ENCODE results near the gene CFAP206. TPM values are rescaled to one million over a fixed set of nuclear protein-coding genes. Genes with fewer than 3 reads are reported as not detected.

Gene CFAP206
- total and polyA plus RNA-seq, 2 experiments from 2014 or later = not detected

DNA sequence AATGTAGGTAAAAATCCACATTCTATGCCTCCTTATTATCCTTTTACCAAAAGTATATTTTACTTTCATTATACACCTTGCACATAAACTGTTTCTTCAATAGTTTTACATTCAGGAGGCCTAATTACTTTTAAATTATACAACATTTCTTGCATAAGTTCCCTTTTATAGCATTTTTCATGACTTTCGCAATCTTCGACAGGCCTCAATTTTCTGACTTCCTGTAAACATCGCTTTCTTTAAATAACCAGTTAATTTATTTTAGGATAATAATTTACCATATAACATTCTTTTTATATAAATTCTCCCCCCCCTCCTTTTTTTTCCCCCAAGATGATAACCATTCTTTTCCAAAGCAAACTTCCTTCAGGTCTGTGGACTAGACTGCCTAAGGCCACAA, 74.2 kb downstream of the CFAP206 start:
- H3K9me3 Mint-ChIP-seq = peaks cover 14% of the 10 kb centered on the region
- H3K27ac Mint-ChIP-seq = no peak overlapping the region
- Histone ChIP-seq H3K4me3 (no peak overlapping the region), H3K79me2 (replicated peaks; ENCODE audit: insufficient read depth) (no peaks in the 10 kb centered on the region), H3K27ac (ENCODE audit: low read depth) (no peak overlapping the region), H3K4me1 (ENCODE audit: insufficient read depth) (no peaks in the 10 kb centered on the region), H4K20me1 (replicated peaks; ENCODE audit: insufficient read depth) (no peaks in the 10 kb centered on the region), H3F3A (replicated peaks; ENCODE audit: low read depth) (no peaks in the 10 kb centered on the region), H3K27me3 (ENCODE audit: insufficient read depth) (no peaks in the 10 kb centered on the region), H3K9me2 (ENCODE audit: insufficient read depth) (no peaks in the 10 kb centered on the region), H3K4me2 (no peak overlapping the region), H2AFZ (no peak overlapping the region), H3K36me3 (ENCODE audit: insufficient read depth) (no peaks in the 10 kb centered on the region)
- no peak for DNase-seq (ENCODE audit: low spot score)
- H3K4me1 Mint-ChIP-seq = peaks cover 4% of the 10 kb centered on the region
- peaks cover 38% of the 10 kb centered on the region for H3K36me3 Mint-ChIP-seq (ENCODE audit: low read depth)
- H3K4me3 Mint-ChIP-seq = no peak overlapping the region
- TF ChIP-seq, protein P1, sequence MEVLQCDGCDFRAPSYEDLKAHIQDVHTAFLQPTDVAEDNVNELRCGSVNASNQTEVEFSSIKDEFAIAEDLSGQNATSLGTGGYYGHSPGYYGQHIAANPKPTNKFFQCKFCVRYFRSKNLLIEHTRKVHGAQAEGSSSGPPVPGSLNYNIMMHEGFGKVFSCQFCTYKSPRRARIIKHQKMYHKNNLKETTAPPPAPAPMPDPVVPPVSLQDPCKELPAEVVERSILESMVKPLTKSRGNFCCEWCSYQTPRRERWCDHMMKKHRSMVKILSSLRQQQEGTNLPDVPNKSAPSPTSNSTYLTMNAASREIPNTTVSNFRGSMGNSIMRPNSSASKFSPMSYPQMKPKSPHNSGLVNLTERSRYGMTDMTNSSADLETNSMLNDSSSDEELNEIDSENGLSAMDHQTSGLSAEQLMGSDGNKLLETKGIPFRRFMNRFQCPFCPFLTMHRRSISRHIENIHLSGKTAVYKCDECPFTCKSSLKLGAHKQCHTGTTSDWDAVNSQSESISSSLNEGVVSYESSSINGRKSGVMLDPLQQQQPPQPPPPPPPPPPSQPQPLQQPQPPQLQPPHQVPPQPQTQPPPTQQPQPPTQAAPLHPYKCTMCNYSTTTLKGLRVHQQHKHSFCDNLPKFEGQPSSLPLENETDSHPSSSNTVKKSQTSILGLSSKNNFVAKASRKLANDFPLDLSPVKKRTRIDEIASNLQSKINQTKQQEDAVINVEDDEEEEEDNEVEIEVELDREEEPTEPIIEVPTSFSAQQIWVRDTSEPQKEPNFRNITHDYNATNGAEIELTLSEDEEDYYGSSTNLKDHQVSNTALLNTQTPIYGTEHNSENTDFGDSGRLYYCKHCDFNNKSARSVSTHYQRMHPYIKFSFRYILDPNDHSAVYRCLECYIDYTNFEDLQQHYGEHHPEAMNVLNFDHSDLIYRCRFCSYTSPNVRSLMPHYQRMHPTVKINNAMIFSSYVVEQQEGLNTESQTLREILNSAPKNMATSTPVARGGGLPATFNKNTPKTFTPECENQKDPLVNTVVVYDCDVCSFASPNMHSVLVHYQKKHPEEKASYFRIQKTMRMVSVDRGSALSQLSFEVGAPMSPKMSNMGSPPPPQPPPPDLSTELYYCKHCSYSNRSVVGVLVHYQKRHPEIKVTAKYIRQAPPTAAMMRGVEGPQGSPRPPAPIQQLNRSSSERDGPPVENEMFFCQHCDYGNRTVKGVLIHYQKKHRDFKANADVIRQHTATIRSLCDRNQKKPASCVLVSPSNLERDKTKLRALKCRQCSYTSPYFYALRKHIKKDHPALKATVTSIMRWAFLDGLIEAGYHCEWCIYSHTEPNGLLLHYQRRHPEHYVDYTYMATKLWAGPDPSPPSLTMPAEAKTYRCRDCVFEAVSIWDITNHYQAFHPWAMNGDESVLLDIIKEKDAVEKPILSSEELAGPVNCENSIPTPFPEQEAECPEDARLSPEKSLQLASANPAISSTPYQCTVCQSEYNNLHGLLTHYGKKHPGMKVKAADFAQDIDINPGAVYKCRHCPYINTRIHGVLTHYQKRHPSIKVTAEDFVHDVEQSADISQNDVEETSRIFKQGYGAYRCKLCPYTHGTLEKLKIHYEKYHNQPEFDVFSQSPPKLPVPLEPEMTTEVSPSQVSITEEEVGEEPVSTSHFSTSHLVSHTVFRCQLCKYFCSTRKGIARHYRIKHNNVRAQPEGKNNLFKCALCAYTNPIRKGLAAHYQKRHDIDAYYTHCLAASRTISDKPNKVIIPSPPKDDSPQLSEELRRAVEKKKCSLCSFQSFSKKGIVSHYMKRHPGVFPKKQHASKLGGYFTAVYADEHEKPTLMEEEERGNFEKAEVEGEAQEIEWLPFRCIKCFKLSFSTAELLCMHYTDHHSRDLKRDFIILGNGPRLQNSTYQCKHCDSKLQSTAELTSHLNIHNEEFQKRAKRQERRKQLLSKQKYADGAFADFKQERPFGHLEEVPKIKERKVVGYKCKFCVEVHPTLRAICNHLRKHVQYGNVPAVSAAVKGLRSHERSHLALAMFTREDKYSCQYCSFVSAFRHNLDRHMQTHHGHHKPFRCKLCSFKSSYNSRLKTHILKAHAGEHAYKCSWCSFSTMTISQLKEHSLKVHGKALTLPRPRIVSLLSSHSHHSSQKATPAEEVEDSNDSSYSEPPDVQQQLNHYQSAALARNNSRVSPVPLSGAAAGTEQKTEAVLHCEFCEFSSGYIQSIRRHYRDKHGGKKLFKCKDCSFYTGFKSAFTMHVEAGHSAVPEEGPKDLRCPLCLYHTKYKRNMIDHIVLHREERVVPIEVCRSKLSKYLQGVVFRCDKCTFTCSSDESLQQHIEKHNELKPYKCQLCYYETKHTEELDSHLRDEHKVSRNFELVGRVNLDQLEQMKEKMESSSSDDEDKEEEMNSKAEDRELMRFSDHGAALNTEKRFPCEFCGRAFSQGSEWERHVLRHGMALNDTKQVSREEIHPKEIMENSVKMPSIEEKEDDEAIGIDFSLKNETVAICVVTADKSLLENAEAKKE (CRISPR knock-in tag; IDR thresholded peaks at IDR 0.05) = no peak
- TF ChIP-seq EZH2 (IDR thresholded peaks at IDR 0.05; ENCODE audit: low read depth, unreplicated experiment) (no peak), EZH2phosphoT487 (IDR thresholded peaks at IDR 0.05; ENCODE audit: unreplicated experiment) (no peak), JUNB (IDR thresholded peaks at IDR 0.05; ENCODE audit: unreplicated experiment) (no peak), CREB1 (CRISPR knock-in tag; IDR thresholded peaks at IDR 0.05; ENCODE audit: low read depth) (no peak), ZNF331 (CRISPR knock-in tag; IDR thresholded peaks at IDR 0.05; ENCODE audit: low read depth) (no peak), ZNF114 (CRISPR knock-in tag; IDR thresholded peaks at IDR 0.05) (no peak), POLR2AphosphoS5 (IDR thresholded peaks at IDR 0.05; ENCODE audit: low read depth) (no peak), STAT1 (IDR thresholded peaks at IDR 0.05; ENCODE audit: unreplicated experiment) (no peak), NANOG (IDR thresholded peaks at IDR 0.05; ENCODE audit: borderline replicate concordance) (no peak)
- TF ChIP-seq, protein P2, sequence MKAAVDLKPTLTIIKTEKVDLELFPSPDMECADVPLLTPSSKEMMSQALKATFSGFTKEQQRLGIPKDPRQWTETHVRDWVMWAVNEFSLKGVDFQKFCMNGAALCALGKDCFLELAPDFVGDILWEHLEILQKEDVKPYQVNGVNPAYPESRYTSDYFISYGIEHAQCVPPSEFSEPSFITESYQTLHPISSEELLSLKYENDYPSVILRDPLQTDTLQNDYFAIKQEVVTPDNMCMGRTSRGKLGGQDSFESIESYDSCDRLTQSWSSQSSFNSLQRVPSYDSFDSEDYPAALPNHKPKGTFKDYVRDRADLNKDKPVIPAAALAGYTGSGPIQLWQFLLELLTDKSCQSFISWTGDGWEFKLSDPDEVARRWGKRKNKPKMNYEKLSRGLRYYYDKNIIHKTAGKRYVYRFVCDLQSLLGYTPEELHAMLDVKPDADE (IDR thresholded peaks at IDR 0.05) = no peak
- TF ChIP-seq, protein P3, sequence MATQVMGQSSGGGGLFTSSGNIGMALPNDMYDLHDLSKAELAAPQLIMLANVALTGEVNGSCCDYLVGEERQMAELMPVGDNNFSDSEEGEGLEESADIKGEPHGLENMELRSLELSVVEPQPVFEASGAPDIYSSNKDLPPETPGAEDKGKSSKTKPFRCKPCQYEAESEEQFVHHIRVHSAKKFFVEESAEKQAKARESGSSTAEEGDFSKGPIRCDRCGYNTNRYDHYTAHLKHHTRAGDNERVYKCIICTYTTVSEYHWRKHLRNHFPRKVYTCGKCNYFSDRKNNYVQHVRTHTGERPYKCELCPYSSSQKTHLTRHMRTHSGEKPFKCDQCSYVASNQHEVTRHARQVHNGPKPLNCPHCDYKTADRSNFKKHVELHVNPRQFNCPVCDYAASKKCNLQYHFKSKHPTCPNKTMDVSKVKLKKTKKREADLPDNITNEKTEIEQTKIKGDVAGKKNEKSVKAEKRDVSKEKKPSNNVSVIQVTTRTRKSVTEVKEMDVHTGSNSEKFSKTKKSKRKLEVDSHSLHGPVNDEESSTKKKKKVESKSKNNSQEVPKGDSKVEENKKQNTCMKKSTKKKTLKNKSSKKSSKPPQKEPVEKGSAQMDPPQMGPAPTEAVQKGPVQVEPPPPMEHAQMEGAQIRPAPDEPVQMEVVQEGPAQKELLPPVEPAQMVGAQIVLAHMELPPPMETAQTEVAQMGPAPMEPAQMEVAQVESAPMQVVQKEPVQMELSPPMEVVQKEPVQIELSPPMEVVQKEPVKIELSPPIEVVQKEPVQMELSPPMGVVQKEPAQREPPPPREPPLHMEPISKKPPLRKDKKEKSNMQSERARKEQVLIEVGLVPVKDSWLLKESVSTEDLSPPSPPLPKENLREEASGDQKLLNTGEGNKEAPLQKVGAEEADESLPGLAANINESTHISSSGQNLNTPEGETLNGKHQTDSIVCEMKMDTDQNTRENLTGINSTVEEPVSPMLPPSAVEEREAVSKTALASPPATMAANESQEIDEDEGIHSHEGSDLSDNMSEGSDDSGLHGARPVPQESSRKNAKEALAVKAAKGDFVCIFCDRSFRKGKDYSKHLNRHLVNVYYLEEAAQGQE (IDR thresholded peaks at IDR 0.05; ENCODE audit: unreplicated experiment) = no peak
- TF ChIP-seq, protein P4, sequence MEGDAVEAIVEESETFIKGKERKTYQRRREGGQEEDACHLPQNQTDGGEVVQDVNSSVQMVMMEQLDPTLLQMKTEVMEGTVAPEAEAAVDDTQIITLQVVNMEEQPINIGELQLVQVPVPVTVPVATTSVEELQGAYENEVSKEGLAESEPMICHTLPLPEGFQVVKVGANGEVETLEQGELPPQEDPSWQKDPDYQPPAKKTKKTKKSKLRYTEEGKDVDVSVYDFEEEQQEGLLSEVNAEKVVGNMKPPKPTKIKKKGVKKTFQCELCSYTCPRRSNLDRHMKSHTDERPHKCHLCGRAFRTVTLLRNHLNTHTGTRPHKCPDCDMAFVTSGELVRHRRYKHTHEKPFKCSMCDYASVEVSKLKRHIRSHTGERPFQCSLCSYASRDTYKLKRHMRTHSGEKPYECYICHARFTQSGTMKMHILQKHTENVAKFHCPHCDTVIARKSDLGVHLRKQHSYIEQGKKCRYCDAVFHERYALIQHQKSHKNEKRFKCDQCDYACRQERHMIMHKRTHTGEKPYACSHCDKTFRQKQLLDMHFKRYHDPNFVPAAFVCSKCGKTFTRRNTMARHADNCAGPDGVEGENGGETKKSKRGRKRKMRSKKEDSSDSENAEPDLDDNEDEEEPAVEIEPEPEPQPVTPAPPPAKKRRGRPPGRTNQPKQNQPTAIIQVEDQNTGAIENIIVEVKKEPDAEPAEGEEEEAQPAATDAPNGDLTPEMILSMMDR (conservative IDR thresholded peaks at IDR 0.05; ENCODE audit: low read depth in 2 of 2) = no peak
- no peaks in the 10 kb centered on the region for H3K27me3 Mint-ChIP-seq (ENCODE audit: insufficient read depth, low read depth, poor library complexity)
- no peak for ATAC-seq
